Superior temporal gyrus (tissue), 1 donor: ENCODE data around the gene SPINT1.

Experiments
- DNase-seq: peaks from one replicate; pipeline ENCODE4 v3.0.0-alpha.2; 2016; ENCODE audit errors: extremely low spot score

The SPINT1 gene, protein sequence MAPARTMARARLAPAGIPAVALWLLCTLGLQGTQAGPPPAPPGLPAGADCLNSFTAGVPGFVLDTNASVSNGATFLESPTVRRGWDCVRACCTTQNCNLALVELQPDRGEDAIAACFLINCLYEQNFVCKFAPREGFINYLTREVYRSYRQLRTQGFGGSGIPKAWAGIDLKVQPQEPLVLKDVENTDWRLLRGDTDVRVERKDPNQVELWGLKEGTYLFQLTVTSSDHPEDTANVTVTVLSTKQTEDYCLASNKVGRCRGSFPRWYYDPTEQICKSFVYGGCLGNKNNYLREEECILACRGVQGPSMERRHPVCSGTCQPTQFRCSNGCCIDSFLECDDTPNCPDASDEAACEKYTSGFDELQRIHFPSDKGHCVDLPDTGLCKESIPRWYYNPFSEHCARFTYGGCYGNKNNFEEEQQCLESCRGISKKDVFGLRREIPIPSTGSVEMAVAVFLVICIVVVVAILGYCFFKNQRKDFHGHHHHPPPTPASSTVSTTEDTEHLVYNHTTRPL

DNA sequence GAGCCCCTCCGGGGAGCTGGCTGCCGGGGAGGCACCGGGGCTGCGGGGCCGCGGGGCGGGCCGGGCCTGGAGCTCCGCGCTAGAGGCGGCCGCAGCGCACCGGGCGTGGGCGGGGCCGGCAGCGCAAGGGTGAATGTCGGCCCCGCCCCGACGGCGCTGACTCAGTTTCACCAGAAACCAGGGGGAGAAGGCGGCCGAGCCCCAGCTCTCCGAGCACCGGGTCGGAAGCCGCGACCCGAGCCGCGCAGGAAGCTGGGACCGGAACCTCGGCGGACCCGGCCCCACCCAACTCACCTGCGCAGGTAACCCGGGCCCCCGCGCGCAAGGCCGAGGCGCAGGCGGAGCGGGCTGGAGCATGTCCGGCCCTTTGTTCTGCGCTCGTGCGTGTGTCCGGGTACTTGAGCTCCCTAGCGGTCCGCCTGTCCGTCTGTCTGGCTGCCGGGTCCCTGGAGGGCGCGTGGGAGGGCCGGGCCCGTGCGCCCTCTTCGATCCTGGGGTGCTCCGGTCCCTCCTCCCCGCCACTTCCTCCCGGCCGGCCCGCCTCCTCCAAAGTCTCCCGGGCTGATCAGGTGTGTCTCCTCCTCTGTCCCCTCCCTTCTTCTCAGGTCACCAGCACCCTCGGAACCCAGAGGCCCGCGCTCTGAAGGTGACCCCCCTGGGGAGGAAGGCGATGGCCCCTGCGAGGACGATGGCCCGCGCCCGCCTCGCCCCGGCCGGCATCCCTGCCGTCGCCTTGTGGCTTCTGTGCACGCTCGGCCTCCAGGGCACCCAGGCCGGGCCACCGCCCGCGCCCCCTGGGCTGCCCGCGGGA, at the start of gene SPINT1:
Gene SPINT1 (plus strand): TSS at position 164 of the 811 bp plus-strand sequence. CDS start 507 bp downstream, at position 671.
- DNase-seq: no peak

DNA sequence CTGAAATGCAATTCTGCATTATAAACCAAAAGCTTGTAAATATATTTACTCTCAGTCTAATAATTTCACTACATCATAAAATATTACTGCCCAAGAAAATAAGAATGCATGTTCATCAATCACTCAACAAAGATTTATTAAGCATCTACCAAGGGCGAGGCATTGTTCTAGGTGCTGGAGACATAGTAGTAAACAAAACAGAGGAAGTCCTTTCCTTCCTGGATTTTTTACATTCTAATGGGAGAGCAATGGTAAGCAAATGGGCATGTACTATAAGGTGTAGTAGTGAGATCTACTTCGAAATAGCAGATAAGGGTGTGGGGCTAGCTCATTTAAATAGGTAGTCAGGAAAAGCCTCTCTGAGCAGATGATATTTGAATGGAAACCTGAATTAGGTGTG, 47.8 kb upstream of the SPINT1 start:
- no peak for DNase-seq

DNA sequence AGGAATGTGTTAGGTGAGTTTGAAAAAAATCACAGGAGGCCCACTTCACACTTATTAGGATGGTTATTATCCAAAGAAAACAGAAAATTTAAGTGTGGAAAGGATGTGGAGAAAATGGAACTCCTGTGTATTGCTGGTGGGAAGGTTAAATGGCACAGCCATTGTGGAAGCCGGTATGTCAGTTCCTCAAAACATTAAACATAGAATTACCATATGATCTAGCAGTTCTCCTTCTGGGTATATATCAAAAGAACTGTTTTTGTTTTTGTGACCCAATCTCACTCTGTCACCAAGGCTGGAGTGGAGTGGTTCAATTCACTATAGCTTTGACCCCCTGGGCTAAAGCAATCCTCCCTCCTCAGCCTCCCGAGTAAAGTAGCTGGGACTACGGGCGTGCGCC, 47.3 kb upstream of the SPINT1 start:
- DNase-seq: no peak

DNA sequence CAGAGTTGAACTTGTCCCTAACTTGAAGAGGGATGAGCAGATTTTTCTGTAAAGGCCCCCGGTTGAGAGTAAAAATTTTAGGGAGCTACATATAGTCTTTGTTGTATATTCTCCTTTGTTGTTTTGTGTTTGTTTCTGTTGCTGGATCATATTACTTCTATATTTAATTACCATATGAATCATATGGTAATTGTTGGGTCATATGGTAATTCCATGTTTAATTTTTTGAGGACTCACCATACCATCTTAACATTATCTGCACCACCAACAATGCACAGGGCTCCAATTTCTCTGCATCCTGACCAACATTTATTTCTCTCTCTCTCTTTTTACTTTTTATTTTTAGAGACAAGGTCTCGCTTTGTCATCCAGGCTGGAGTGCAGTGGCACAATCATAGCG, 44.3 kb upstream of the SPINT1 start:
- no peak for DNase-seq

DNA sequence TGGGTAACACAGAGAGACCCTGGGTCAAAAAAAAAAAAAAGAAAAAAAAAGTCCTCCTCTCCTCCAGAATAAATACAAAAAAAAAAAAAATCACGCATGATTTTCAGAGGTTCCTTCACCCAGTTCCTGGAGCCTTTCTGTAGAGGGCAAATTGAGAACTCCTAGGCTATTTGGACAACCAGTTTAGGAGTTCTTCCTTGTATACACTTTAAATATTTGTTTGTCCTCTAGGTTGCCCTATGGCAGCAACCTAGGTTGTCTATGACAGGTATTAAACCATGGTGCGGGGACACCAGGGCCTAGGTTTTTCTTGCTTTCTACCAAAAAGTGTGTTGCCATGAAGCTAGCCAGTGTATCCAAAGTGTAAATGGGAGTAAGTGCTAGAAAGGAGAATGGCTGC, 40.8 kb upstream of the SPINT1 start:
- no peak for DNase-seq

DNA sequence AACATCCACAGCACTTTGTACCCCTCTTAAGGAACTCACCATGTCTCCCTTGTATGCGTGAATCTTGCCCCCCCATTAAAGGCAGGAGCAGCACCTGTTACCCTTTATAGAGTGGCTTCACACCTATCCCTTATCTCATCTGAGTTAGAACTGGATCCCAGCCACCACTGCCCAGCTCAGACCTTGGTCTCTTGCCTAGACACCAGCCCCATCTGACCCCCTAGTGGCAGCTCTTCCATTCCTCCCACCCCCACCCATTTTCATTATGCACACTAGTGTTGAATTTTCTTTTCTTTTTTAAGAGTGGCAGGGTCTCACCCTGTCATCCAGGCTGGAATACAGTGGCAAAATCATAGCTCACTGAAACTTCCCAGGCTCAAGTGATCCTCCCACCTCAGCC, 40.2 kb upstream of the SPINT1 start:
- no peak for DNase-seq

DNA sequence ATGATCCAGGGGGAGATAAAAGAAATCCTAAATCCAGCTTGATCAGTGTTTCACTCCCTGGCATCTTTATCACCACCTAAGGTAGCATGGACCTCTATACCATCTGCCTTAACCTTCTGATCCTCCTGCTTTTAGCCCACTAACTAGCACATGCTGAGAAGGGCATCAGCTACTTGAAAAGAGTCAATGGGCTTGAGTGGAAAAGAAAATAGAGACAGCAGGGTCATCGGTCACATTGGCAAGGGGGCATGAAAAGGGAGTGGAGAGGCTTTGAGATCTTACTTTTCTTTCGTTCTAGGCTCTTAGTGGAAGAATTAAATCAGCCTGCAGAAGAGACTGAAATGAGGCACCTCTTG, 37.2 kb upstream of the SPINT1 start:
- no peak for DNase-seq

DNA sequence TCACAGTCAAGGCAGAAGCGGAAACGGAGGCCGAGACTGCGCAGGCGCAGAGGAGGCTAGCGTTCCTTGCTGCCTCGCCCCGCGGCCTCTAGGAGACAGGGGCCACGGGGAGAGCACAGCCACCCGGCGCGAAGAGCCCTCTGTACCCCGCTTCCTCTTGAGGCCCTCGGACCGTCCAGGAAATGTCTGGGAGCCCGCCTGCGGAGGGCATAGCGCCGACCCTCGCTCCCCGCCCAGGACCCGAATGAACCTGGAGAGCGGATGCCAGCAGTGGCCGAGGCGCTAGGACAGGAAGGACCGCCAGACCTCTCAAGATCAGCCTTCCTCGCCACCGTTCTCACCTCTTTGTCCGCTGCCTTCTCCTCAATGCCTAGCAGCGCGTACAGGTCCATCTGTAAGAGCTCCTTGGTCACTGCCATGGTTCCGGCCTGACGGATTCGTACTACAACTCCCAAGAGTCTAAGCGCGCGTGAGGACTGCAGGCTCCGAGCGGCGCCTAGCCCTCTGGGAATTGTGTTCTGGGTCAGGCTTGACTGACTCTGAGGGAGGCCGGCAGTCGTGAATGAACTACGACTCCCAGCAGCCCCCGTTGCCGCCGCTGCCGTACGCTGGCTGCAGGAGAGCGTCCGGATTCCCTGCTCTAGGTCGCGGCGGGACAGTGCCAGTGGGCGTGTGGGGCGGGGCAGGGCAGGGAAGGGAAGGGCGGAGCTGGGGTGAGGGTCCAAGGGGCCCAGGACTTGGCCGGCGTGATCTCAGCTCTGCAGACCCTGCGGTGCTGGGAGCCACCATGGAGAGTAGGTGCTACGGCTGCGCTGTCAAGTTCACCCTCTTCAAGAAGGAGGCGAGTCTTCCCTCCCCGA, 36.6 kb upstream of the SPINT1 start, which contains the start of the genes DNAJC17 and ZFYVE19:
Gene DNAJC17 (minus strand): TSS at position 446 of the 860 bp plus-strand sequence. CDS start 27 bp downstream, at position 419.
Gene ZFYVE19 (plus strand): TSS at position 62 of the 860 bp plus-strand sequence. CDS start 501 bp downstream, at position 563.
- peak; percentile 99 for DNase-seq

- no peak for DNase-seq
These were observed 35.9 kb upstream of the SPINT1 start for GRCh38 chr15:40807888-40808461.

GRCh38 chr15:40808861-40809450, 34.9 kb upstream of the SPINT1 start:
- no peak for DNase-seq

DNA sequence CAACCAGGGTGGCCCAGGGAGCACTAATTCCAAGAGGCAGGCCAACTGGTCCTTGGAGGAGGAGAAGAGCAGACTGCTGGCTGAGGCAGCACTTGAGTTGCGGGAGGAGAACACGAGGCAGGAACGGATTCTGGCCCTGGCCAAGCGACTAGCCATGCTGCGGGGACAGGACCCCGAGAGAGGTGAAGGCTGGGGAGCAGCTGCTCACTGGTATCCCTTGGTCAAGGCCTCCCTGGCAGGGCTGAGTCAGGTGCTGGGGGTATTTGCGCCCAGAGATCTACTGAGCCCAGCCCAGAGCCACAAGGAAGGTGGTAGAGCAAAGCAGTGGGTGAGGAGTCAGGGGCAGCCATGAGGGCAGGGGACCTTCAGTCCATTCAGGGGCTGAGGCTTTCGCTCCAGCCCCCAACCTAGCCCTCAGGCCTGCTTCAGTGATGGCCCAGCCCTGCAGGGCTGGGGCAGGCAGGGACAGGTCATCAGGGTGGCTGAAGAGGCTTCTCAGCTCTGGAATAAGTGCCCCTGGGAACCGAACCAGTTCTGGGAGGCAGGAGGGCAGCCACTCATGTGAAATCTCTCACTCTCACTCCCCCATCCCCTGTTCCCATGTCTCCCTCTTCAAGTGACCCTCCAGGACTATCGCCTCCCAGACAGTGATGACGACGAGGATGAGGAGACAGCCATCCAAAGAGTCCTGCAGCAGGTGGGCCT, 31.0 kb upstream of the SPINT1 start:
- no peak for DNase-seq

DNA sequence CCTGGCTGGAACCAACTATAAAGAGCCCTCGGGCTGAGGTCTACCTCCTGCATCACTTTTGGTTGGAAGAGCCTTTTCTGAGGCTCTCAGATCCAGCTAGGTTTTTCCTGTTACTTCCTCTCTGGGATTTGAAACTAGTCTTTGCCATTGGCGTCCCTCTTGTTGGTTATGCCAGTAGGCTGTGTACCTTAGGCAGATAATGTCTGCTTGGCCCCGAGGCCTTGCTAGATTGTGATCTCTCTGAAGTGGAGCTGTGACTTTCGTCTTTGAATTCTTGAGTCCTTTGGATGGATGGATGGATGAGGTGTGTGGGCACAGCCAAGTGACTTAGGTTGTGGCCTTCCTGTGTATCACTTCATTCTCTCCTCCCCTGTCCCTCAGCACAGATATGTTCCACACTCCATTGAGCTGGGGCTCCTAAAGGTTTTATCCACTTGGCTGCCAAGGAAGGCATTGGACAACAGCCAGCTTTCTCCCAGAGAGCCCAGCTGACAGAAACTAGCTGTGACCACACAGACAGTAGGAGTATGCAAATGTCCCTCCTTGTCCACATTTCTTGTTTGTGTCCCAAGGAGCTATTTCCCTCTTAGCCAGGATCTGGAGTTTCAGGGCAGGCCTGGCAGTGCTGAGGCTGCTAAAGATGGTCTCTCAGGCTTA, 28.7 kb upstream of the SPINT1 start:
- peak; percentile 32 for DNase-seq

GRCh38 chr15:40819048-40819447, 24.8 kb upstream of the SPINT1 start:
- no peak for DNase-seq

DNA sequence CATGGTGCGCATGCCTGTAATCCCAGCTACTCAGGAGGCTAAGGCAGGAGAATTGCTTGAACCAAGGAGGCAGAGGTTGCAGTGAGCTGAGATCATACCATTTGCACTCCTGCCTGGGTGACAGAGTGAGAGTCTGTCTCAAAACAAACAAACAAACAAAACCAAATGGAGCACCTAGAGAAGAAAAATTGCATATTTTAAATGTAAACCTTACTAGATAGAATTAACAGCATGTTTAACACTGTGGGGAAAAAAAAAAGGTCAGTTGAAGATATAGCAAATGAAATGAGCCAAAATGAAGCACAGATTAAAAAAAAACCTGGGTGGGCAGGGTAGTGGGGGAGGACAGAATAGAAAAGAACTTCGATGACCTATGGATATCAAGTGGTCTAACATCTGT, 22.7 kb upstream of the SPINT1 start:
- no peak for DNase-seq

- DNase-seq: no peak
These were observed 20.1 kb upstream of the SPINT1 start for GRCh38 chr15:40823572-40824343.

- no peak for DNase-seq
These were observed 18.0 kb upstream of the SPINT1 start for GRCh38 chr15:40825661-40826422.

DNA sequence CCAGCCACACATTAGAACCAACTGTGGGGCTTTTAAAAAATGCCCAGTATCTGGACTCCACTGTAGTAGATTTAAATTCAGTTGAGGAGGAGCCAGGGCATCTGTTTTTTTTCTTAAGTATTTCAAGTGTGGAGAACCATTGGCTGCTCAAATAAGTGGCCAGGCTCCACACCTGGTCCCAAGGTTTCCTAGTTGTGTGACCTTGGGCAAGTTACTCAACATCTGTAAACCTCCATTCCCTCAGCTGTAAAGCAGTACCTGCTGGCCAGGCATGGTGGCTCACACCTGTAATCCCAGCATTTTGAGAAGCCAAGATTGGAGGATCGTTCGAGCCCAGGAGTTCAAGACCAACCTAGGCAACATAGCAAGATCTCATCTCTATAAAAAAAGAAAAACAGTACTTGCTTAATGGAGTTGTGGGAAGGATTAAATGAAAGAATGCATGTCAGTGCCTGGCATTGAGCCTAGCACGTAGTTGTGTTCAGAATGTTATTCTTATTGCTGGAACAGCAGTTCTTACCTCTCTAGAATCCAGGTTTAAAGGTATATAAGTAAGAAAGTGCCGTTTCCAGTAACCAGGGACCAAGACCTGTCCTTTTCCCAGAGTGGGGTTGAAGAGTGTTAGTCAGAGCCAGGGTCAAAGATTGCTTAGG, 17.3 kb upstream of the SPINT1 start:
- no peak for DNase-seq
